ENCODE measurements around the gene NCAPG.
"Not testable (repeated sequence)": the region's sequence is repeated elsewhere in the genome, so short reads cannot be mapped to it uniquely, and the experiment has no call there.

Gene NCAPG

DNA sequence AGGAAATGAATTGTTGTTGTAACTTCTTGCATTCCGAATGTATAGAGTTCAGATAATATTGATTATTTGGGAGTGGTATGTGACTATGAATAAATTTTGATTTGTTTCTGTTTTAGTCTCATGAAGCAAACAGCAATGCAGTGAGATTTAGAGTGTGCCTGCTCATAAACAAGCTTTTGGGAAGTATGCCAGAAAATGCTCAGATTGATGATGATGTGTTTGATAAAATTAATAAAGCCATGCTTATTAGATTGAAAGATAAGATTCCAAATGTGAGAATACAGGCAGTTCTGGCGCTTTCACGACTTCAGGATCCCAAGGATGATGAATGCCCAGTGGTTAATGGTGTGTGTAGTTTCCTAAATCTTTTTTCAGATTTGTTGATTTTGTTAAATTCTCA lies 2.0 kb downstream of the NCAPG start:
- peak overlapping the region; percentile 91 for H3K4me3 ChIP-seq (ENCODE audit: low read depth, low read length)
- TF ChIP-seq, protein P1, sequence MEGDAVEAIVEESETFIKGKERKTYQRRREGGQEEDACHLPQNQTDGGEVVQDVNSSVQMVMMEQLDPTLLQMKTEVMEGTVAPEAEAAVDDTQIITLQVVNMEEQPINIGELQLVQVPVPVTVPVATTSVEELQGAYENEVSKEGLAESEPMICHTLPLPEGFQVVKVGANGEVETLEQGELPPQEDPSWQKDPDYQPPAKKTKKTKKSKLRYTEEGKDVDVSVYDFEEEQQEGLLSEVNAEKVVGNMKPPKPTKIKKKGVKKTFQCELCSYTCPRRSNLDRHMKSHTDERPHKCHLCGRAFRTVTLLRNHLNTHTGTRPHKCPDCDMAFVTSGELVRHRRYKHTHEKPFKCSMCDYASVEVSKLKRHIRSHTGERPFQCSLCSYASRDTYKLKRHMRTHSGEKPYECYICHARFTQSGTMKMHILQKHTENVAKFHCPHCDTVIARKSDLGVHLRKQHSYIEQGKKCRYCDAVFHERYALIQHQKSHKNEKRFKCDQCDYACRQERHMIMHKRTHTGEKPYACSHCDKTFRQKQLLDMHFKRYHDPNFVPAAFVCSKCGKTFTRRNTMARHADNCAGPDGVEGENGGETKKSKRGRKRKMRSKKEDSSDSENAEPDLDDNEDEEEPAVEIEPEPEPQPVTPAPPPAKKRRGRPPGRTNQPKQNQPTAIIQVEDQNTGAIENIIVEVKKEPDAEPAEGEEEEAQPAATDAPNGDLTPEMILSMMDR (IDR thresholded peaks at IDR 0.05; ENCODE audit: low read depth, low read length): no peak

DNA sequence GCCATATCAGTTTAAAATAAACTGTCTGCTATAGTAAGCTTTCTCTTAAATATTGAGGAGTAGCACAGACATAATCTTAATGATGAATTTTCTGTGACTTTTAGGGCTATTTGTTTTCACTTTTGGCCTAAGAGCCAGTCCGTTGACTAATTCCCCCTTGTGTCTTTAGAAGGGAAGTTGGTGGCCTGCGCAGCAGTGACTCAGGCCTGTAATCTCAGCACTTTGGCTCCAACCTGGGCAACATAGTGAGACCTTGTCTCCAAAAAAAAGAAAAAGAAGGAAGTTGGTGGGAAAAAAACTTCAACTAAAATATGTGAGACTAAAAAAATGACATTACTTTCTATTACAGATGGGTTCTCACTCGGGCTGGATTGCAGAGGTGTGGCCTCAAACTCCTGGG lies 3.4 kb downstream of the NCAPG start:
- no peak overlapping the region for H3K4me3 ChIP-seq (ENCODE audit: low read depth, low read length)

DNA sequence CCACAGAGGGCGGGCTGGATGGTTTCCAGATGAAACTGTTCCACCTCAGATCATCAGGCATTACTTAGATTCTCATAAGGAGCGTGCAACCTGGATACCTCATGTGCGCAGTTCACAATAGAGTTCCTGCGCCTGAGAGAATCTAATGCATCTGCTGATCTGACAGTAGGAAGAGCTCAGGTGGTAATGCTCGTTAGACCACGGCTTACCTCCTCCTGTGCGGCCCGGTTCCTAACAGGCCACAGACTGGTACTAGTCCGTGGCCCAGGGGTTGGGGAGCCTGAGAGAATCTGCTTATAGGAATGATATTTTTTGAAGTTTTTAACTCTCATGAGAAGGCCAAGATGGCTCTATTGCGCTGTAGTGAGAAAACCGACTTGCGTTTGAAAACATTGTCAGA lies 5.4 kb downstream of the NCAPG start:
- TF ChIP-seq, protein P1 (IDR thresholded peaks at IDR 0.05; ENCODE audit: low read depth, low read length): no peak
- H3K4me3 ChIP-seq (ENCODE audit: low read depth, low read length): no peak overlapping the region

More for the DNA sequence above, 3.4 kb downstream of the NCAPG start:
- TF ChIP-seq, protein P1 (IDR thresholded peaks at IDR 0.05; ENCODE audit: low read depth, low read length): no peak

DNA sequence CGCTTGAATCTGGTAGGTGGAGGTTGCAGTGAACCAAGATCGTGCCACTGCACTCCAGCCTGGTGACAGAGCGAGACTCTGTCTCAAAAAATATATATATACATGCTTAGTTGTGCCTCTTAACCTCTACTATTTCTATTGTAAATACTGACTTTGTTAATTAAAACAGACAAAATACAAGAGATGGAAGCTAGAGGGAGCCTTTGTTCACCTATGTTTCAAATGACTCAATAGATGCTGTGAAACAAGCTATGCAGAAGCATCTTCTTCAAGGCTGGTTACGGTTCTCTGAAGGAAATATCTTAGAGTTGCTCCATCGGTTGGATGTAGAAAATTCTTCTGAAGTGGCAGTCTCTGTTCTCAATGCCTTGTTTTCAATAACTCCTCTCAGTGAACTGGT lies 6.2 kb downstream of the NCAPG start:
- TF ChIP-seq, protein P1 (IDR thresholded peaks at IDR 0.05; ENCODE audit: low read depth, low read length): peak; percentile 3; the same call in 1 of the 2 replicates
- H3K4me3 ChIP-seq (ENCODE audit: low read depth, low read length): no peak overlapping the region

DNA sequence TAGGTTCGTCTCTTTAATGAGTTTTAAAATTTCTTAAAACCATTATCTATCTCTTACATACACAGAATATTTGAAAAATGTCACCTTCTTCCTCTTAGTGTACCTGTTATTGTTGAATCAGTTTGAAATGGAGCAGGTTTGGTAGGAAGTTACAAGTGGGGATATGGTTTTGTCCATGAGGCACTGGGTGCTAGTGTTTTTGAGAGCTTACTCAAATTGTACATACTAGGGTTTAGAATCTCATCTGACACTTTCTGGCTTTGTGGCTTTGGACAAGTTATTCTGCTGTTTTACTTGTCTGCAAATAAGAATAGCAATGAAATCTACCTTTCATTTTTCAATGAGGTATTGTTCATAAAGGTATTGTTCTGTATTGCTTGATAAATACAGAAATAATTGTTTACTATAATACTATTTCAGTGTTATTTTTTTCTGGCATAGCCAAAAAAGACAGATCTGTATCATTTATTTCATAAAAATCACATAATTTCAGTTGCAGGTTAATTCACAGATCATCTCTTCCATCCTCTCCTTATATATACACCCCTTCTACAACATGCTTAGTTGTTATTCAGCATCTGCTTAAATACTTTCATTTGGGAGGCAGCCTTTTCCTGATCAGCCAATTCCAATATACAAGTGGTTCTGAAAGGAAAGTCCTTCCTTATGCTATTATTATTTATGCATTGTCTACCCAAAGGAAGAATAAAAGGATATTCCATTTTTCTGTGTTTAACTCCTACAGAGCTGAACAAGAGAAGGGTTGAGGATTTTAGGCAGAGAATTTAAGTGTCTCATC lies 13.3 kb downstream of the NCAPG start:
- H3K4me3 ChIP-seq (ENCODE audit: low read depth, low read length): no peak overlapping the region
- TF ChIP-seq, protein P1 (IDR thresholded peaks at IDR 0.05; ENCODE audit: low read depth, low read length): no peak

DNA sequence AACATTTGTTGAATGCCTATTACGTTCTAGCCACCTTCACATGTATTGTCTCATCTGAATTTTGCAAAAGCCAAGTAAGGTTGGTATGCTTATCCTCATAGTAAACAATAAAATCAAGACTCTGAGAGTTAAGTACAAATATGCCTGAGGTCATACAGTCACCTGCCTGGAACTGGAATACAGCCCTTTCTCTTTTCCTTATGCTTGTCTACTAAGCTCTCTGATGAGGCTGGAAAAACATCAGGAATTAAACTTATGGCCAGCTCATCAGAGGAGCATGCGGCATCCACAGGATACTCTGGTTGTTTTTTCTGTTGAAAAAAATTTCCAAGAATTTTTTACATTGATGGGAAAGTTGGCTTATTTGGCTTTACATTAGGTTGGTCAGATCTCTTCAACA lies 35.5 kb downstream of the NCAPG start:
- no peak overlapping the region for H3K4me3 ChIP-seq (ENCODE audit: low read depth, low read length)
- TF ChIP-seq, protein P1 (IDR thresholded peaks at IDR 0.05; ENCODE audit: low read depth, low read length): no peak

DNA sequence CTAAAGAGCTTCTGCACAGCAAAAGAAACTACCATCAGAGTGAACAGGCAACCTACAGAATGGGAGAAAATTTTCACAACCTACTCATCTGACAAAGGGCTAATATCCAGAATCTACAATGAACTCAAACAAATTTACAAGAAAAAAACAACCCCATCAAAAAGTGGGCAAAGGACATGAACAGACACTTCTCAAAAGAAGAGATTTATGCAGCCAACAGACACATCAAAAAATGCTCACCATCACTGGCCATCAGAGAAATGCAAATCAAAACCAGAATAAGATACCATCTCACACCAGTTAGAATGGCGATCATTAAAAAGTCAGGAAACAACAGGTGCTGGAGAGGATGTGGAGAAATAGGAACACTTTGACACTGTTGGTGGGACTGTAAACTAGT lies 39.5 kb downstream of the NCAPG start:
- H3K4me3 ChIP-seq (ENCODE audit: low read depth, low read length): not testable (repeated sequence)

DNA sequence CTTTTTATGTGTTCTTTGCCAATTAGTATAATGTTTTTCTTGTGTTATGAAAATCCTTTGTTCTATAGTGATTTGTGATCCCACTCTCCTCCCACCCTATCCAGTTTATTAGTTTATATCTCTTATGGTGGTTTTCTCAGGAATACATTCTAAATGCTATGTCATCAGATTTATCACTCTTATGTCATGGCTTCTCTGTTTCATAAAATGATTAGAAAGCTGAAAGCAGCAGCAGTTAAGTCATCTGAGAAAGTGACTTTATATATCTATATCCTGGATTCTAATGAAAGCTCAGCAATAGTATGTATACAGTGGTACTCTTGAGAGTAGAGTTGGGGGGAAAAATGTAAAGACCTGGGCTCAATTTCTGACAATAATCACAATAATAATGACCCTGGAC lies 41.2 kb downstream of the NCAPG start:
- H3K4me3 ChIP-seq (ENCODE audit: low read depth, low read length): no peak overlapping the region
- TF ChIP-seq, protein P1 (IDR thresholded peaks at IDR 0.05; ENCODE audit: low read depth, low read length): no peak

All from WI38 (cell line).